ENCODE results near the gene ANKS1A. TPM values are rescaled to one million over a fixed set of nuclear protein-coding genes. Genes with fewer than 3 reads are reported as not detected.
A peak's percentile ranks its signal among the peaks of the same experiment; 100 is the strongest.

Gene ANKS1A
- total and polyA plus RNA-seq, 9 donors, result 16.0 to 45.0 (median 27.3) TPM

DNA sequence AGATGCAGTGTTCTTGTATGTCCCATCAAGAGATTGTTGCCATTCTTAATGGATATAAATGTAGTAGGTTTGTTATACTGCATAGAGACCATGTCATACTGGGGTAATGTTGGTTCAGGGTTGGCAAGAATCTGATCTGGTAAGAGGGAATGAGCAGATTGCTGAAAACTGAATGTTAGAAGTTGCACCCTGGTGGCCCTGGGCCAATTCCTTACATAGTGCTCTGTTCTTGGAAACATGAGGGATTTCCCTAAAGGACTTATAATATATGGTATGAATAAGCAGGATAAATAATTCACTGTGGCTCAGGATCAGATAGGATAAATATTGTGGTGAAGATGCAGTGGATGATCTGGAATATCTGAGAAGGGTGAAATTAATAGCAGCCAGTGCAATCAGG lies 70.2 kb downstream of the ANKS1A start:
- intact Hi-C loops (cut with DNase I), result loop anchor here in 1 of 4 donors (10.0 kb wide), 1 partner anchor 64 kb away; no protein-coding TSS in a partner anchor
- Histone ChIP-seq H3K27ac (no peak overlapping the region), H3K4me1 (ENCODE audit: insufficient read depth) (peaks cover 13% of the 10 kb centered on the region)

GRCh38 chr6:34961082-34961481 lies 72.0 kb downstream of the ANKS1A start:
- Histone ChIP-seq H3K4me1 (ENCODE audit: insufficient read depth) (peaks cover 11% of the 10 kb centered on the region), H3K36me3 (no peaks in the 10 kb centered on the region), H3K27ac (no peak overlapping the region), H3K9me3 (no peaks in the 10 kb centered on the region), H3K27me3 (no peaks in the 10 kb centered on the region), H3K4me3 (no peak overlapping the region)
- TF ChIP-seq EP300 (IDR thresholded peaks at IDR 0.05), result no peak
- no peak for TF ChIP-seq POLR2A (IDR thresholded peaks at IDR 0.05)
- TF ChIP-seq, protein P1, sequence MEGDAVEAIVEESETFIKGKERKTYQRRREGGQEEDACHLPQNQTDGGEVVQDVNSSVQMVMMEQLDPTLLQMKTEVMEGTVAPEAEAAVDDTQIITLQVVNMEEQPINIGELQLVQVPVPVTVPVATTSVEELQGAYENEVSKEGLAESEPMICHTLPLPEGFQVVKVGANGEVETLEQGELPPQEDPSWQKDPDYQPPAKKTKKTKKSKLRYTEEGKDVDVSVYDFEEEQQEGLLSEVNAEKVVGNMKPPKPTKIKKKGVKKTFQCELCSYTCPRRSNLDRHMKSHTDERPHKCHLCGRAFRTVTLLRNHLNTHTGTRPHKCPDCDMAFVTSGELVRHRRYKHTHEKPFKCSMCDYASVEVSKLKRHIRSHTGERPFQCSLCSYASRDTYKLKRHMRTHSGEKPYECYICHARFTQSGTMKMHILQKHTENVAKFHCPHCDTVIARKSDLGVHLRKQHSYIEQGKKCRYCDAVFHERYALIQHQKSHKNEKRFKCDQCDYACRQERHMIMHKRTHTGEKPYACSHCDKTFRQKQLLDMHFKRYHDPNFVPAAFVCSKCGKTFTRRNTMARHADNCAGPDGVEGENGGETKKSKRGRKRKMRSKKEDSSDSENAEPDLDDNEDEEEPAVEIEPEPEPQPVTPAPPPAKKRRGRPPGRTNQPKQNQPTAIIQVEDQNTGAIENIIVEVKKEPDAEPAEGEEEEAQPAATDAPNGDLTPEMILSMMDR (IDR thresholded peaks at IDR 0.05), result no peak
- 20% methylated on average over 2 of the region's 2 CpGs for WGBS, 3 donors
- intact Hi-C loops (cut with DNase I), result no loop called here
- DNase-seq, result no peak

More for the DNA sequence above, 70.2 kb downstream of the ANKS1A start:
- Histone ChIP-seq H3K27me3 (no peaks in the 10 kb centered on the region), H3K36me3 (no peaks in the 10 kb centered on the region), H3K9me3 (no peaks in the 10 kb centered on the region), H3K4me3 (no peak overlapping the region)
- no peak for TF ChIP-seq EP300 (IDR thresholded peaks at IDR 0.05)
- TF ChIP-seq, protein P1 (IDR thresholded peaks at IDR 0.05), result no peak
- no peak for TF ChIP-seq POLR2A (IDR thresholded peaks at IDR 0.05)
- DNase-seq, result no peak

DNA sequence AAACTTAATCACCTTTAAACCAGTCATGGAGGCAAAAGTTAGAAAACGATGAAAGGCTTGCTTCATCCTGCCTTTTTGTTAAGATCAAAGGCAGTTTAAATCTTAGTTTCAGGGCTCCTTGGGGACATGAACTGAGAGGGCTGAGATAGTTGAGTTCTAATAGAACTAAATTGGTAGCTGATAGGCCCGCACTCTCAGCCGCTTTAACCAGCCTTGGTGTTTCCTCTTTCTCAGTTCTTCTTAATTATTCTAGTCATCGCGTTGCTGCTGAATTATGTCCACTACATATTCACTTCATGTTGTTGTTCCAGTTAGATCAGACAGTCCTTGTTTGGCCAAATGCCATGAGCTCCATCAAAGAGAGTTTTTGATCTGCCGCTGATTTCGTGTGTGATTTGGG lies 72.5 kb downstream of the ANKS1A start:
- no peaks in the 10 kb centered on the region for H3K27me3 ChIP-seq
- no peak overlapping the region for H3K27ac ChIP-seq
- H3K36me3 ChIP-seq, result no peaks in the 10 kb centered on the region
- H3K9me3 ChIP-seq, result no peaks in the 10 kb centered on the region
- intact Hi-C loops (cut with DNase I), result no loop called here
- no peak overlapping the region for H3K4me3 ChIP-seq
- TF ChIP-seq EP300 (IDR thresholded peaks at IDR 0.05) (no peak), POLR2A (IDR thresholded peaks at IDR 0.05) (no peak)
- TF ChIP-seq, protein P1 (IDR thresholded peaks at IDR 0.05), result no peak
- WGBS, 3 donors, result 77 to 81% (median 81%) methylated on average over 7 of the region's 7 CpGs
- no peak for DNase-seq
- H3K4me1 ChIP-seq (ENCODE audit: insufficient read depth), result peaks cover 11% of the 10 kb centered on the region

DNA sequence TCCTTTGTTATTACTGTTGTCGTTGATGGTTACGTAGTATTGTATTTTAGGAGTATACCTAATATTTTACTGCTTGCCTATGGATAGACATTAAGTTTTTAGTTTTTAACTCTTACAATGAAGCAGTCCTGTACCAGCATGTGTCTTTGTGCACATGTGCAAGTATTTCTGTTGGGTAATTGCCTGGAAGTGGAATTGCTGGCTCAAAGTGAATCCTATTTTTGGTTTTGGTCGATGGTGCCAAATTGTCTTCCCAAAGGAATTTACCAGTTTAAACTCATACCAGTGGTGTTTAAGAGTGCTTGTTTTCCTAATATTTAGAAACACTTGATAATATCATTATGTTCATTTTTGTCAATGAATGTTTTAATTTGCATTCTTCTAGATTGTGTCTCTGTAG lies 75.5 kb downstream of the ANKS1A start:
- Histone ChIP-seq H3K36me3 (no peaks in the 10 kb centered on the region), H3K4me3 (no peak overlapping the region), H3K27ac (no peak overlapping the region), H3K27me3 (no peaks in the 10 kb centered on the region), H3K9me3 (no peaks in the 10 kb centered on the region), H3K4me1 (ENCODE audit: insufficient read depth) (peaks cover 3% of the 10 kb centered on the region)
- intact Hi-C loops (cut with DNase I), result no loop called here
- TF ChIP-seq POLR2A (IDR thresholded peaks at IDR 0.05), result no peak
- no peak for TF ChIP-seq EP300 (IDR thresholded peaks at IDR 0.05)
- TF ChIP-seq, protein P1 (IDR thresholded peaks at IDR 0.05), result no peak
- 18 to 33% (median 21%) methylated on average over 3 of the region's 3 CpGs for WGBS, 3 donors
- peak in 1 of 5 donors; percentile 36 for DNase-seq

Data from ovary (tissue), 9 donors.